Activated T-helper 2 cell treated with anti-CD3 and anti-CD28 coated beads, Interferon-gamma antibody, Interleukin-2, Interleukin-4, amounts not matched to agents 10 μg/mL and 5 μg/mL and 100 μg/mL, durations not matched to agents 14 hours and 24 hours and 36 hours (primary cell): ENCODE measurements around the gene FBF1. TPM values are rescaled to one million over a fixed set of nuclear protein-coding genes. Genes with fewer than 3 reads are reported as not detected.
A peak's percentile ranks its signal among the peaks of the same experiment; 100 is the strongest.

ENCODE experiments used
- DNase-seq: peaks from one replicate; pipeline ENCODE4 v3.0.0; 2021; ENCODE audit warnings: low spot score
- H3K27ac Mint-ChIP-seq: one replicate; pipeline ENCODE4 v1.8.0; 2021; ENCODE audit warnings: mixed read lengths
- H3K27me3 Mint-ChIP-seq: one replicate; pipeline ENCODE4 v1.8.0; 2021; ENCODE audit warnings: low read depth, mixed read lengths
- H3K36me3 Mint-ChIP-seq: one replicate; pipeline ENCODE4 v1.8.0; 2021; ENCODE audit warnings: low read depth, mixed read lengths
- H3K4me1 Mint-ChIP-seq: one replicate; pipeline ENCODE4 v1.8.0; 2021; ENCODE audit warnings: low read depth, mixed read lengths
- H3K4me3 Mint-ChIP-seq: one replicate; pipeline ENCODE4 v1.8.0; 2021; ENCODE audit warnings: low read depth, mild to moderate bottlenecking, moderate library complexity, mixed read lengths
- H3K9me3 Mint-ChIP-seq: one replicate; pipeline ENCODE4 v1.8.0; 2021; ENCODE audit warnings: mixed read lengths
- intact Hi-C: fragments of 100-400 bp; cut with micrococcal nuclease; formaldehyde crosslinking; loops from one replicate; pipeline ENCODE4 v1.15.1; 2023
- total RNA-seq: library from RNA; stranded (reverse); gene quantifications from 2 replicates; pipeline ENCODE4 v1.2.3, GENCODE V29; 2022

Gene FBF1
- total RNA-seq, 1 donor from 2014 or later, result 17.6 TPM

GRCh38 chr17:75917917-75918445 lies 22.9 kb downstream of the FBF1 start:
- H3K9me3 Mint-ChIP-seq, result no peaks in the 10 kb centered on the region
- intact Hi-C loops, result no loop called here

GRCh38 chr17:75917141-75917916 lies 23.5 kb downstream of the FBF1 start:
- Mint-ChIP-seq H3K27ac (no peak overlapping the region), H3K4me1 (peaks cover 2% of the 10 kb centered on the region), H3K4me3 (no peak overlapping the region), H3K27me3 (no peaks in the 10 kb centered on the region), H3K9me3 (no peaks in the 10 kb centered on the region), H3K36me3 (no peaks in the 10 kb centered on the region)
- DNase-seq, result no peak
- intact Hi-C loops, result no loop called here

More at GRCh38 chr17:75917917-75918445, 22.9 kb downstream of the FBF1 start:
- no peak for DNase-seq
- H3K36me3 Mint-ChIP-seq, result no peaks in the 10 kb centered on the region
- no peak overlapping the region for H3K27ac Mint-ChIP-seq
- no peak overlapping the region for H3K4me3 Mint-ChIP-seq
- no peaks in the 10 kb centered on the region for H3K27me3 Mint-ChIP-seq
- peaks cover 2% of the 10 kb centered on the region for H3K4me1 Mint-ChIP-seq

- Mint-ChIP-seq H3K27me3 (no peaks in the 10 kb centered on the region), H3K27ac (no peak overlapping the region), H3K36me3 (no peaks in the 10 kb centered on the region), H3K9me3 (no peaks in the 10 kb centered on the region), H3K4me3 (no peak overlapping the region), H3K4me1 (peaks cover 2% of the 10 kb centered on the region)
- no peak for DNase-seq
- intact Hi-C loops, result no loop called here
Observed at GRCh38 chr17:75915268-75915667, 25.6 kb downstream of the FBF1 start.

GRCh38 chr17:75914643-75915267 lies 26.1 kb downstream of the FBF1 start:
- DNase-seq, result no peak
- Mint-ChIP-seq H3K27me3 (no peaks in the 10 kb centered on the region), H3K4me3 (no peak overlapping the region), H3K36me3 (no peaks in the 10 kb centered on the region), H3K27ac (no peak overlapping the region), H3K9me3 (no peaks in the 10 kb centered on the region), H3K4me1 (peaks cover 2% of the 10 kb centered on the region)
- intact Hi-C loops, result no loop called here

GRCh38 chr17:75913537-75914210 lies 27.2 kb downstream of the FBF1 start:
- Mint-ChIP-seq H3K36me3 (no peaks in the 10 kb centered on the region), H3K4me3 (no peak overlapping the region), H3K27ac (no peak overlapping the region), H3K9me3 (no peaks in the 10 kb centered on the region), H3K27me3 (no peaks in the 10 kb centered on the region), H3K4me1 (peaks cover 2% of the 10 kb centered on the region)
- DNase-seq, result no peak
- intact Hi-C loops, result no loop called here

- intact Hi-C loops, result no loop called here
- H3K9me3 Mint-ChIP-seq, result no peaks in the 10 kb centered on the region
- H3K27me3 Mint-ChIP-seq, result no peaks in the 10 kb centered on the region
- H3K36me3 Mint-ChIP-seq, result no peaks in the 10 kb centered on the region
- DNase-seq, result no peak
- no peak overlapping the region for H3K4me3 Mint-ChIP-seq
- H3K4me1 Mint-ChIP-seq, result peaks cover 5% of the 10 kb centered on the region
- H3K27ac Mint-ChIP-seq, result no peak overlapping the region
Observed at GRCh38 chr17:75910699-75911098, 30.1 kb downstream of the FBF1 start.

- Mint-ChIP-seq H3K4me1 (peaks cover 5% of the 10 kb centered on the region), H3K4me3 (no peak overlapping the region), H3K27me3 (no peaks in the 10 kb centered on the region), H3K9me3 (no peaks in the 10 kb centered on the region), H3K27ac (no peak overlapping the region), H3K36me3 (no peaks in the 10 kb centered on the region)
- no peak for DNase-seq
- intact Hi-C loops, result loop anchor here (10.0 kb wide), 1 partner anchor 195 kb away; the partner anchor contains the start of gene EXOC7
Observed at GRCh38 chr17:75909812-75910274, 31.0 kb downstream of the FBF1 start.

GRCh38 chr17:75909051-75909811 lies 31.6 kb downstream of the FBF1 start:
- DNase-seq, result no peak
- Mint-ChIP-seq H3K4me1 (peaks cover 5% of the 10 kb centered on the region), H3K27ac (no peak overlapping the region), H3K4me3 (no peak overlapping the region), H3K27me3 (no peaks in the 10 kb centered on the region), H3K9me3 (no peaks in the 10 kb centered on the region), H3K36me3 (no peaks in the 10 kb centered on the region)
- intact Hi-C loops, result loop anchor here (10.0 kb wide), 1 partner anchor 196 kb away; the partner anchor contains the start of gene EXOC7

- H3K9me3 Mint-ChIP-seq, result no peaks in the 10 kb centered on the region
- H3K4me1 Mint-ChIP-seq, result peaks cover 5% of the 10 kb centered on the region
- no peaks in the 10 kb centered on the region for H3K36me3 Mint-ChIP-seq
- intact Hi-C loops, result loop anchor here (10.0 kb wide), 1 partner anchor 197 kb away; the partner anchor contains the start of gene EXOC7
- H3K27me3 Mint-ChIP-seq, result no peaks in the 10 kb centered on the region
- no peak overlapping the region for H3K4me3 Mint-ChIP-seq
- DNase-seq, result no peak
- H3K27ac Mint-ChIP-seq, result no peak overlapping the region
Observed at GRCh38 chr17:75908201-75908600, 32.6 kb downstream of the FBF1 start.

GRCh38 chr17:75906143-75906884 lies 34.5 kb downstream of the FBF1 start:
- H3K9me3 Mint-ChIP-seq, result no peaks in the 10 kb centered on the region
- H3K27ac Mint-ChIP-seq, result peak overlapping the region; percentile 46
- H3K4me3 Mint-ChIP-seq, result peak overlapping the region; percentile 39
- H3K27me3 Mint-ChIP-seq, result no peaks in the 10 kb centered on the region
- intact Hi-C loops, result loop anchor here (10.0 kb wide), 1 partner anchor 198 kb away; the partner anchor contains the start of gene EXOC7
- DNase-seq, result no peak
- peaks cover 6% of the 10 kb centered on the region for H3K36me3 Mint-ChIP-seq
- peaks cover 5% of the 10 kb centered on the region for H3K4me1 Mint-ChIP-seq

GRCh38 chr17:75904749-75905521 lies 35.9 kb downstream of the FBF1 start, which contains the start of gene MRPL38:
TSS of gene MRPL38 (minus strand) at chr17:75904884. CDS start at chr17:75904875, 9 bp downstream.
- H3K9me3 Mint-ChIP-seq, result no peaks in the 10 kb centered on the region
- H3K27ac Mint-ChIP-seq, result peak within 1 kb of the TSS; percentile 89
- intact Hi-C loops, result loop anchor here (1.0 to 10.0 kb wide), 6 partner anchors 9 to 200 kb away; partner anchors contain the start of genes ACOX1, EXOC7, FBF1 and TEN1
- peak within 1 kb of the TSS; percentile 88 for H3K4me3 Mint-ChIP-seq
- no peaks in the 10 kb centered on the region for H3K27me3 Mint-ChIP-seq
- peaks cover 5% of the 10 kb centered on the region for H3K4me1 Mint-ChIP-seq
- peak; percentile 96 for DNase-seq
- H3K36me3 Mint-ChIP-seq, result peaks cover 12% of the 10 kb centered on the region
